Loucy (cell line): Measurements from ENCODE around the gene ZNF597.

Source experiments
- H2AFZ ChIP-seq: fragments of 200-600 bp; sonication (generic); 2 replicates; pipeline ENCODE4 v1.6.0; 2016; ENCODE audit warnings: antibody characterized with exemption, mild to moderate bottlenecking, low read length, moderate library complexity
- H3F3A ChIP-seq: fragments of 200-600 bp; 2 replicates; pipeline ENCODE4 v1.6.0; 2016; ENCODE audit warnings: antibody characterized with exemption, low read depth, mild to moderate bottlenecking
- H3K27me3 ChIP-seq: fragments of 200-600 bp; sonication (generic); 2 replicates; pipeline ENCODE4 v1.6.1; 2014; ENCODE audit warnings: low read length, mild to moderate bottlenecking; ENCODE audit not compliant: insufficient read depth, poor library complexity, severe bottlenecking
- H3K36me3 ChIP-seq: fragments of 200-600 bp; sonication (generic); 2 replicates; pipeline ENCODE4 v1.6.1; 2016; ENCODE audit warnings: low read length; ENCODE audit not compliant: insufficient read depth
- H3K4me1 ChIP-seq: fragments of 200-600 bp; sonication (generic); 2 replicates; pipeline ENCODE4 v1.5.1; 2014; ENCODE audit warnings: low read length, mild to moderate bottlenecking; ENCODE audit not compliant: insufficient read depth, poor library complexity, severe bottlenecking
- H3K4me2 ChIP-seq: fragments of 200-600 bp; sonication (generic); 2 replicates; pipeline ENCODE4 v1.6.0; 2014; ENCODE audit warnings: antibody characterized with exemption, low read length, low read depth, mild to moderate bottlenecking; ENCODE audit not compliant: poor library complexity, severe bottlenecking
- H3K4me3 ChIP-seq: fragments of 200-600 bp; sonication (generic); 2 replicates; pipeline ENCODE4 v1.5.1; 2014; ENCODE audit warnings: low read length, mild to moderate bottlenecking, mixed read lengths; ENCODE audit not compliant: poor library complexity, severe bottlenecking
- H3K79me2 ChIP-seq: fragments of 200-600 bp; sonication (generic); 2 replicates; pipeline ENCODE4 v1.6.1; 2014; ENCODE audit warnings: low read length; ENCODE audit not compliant: insufficient read depth
- H3K9ac ChIP-seq: fragments of 200-600 bp; sonication (generic); 2 replicates; pipeline ENCODE4 v1.6.0; 2014; ENCODE audit warnings: mild to moderate bottlenecking, low read depth, low read length, moderate library complexity; ENCODE audit not compliant: poor library complexity, severe bottlenecking
- H3K9me2 ChIP-seq: fragments of 200-600 bp; sonication (generic); replicated peaks from 2 replicates; pipeline ENCODE4 v1.6.1; 2016; ENCODE audit warnings: low read depth, low read length, mixed read lengths
- H3K9me3 ChIP-seq: fragments of 200-600 bp; sonication (generic); 2 replicates; pipeline ENCODE4 v1.6.1; 2014; ENCODE audit warnings: mild to moderate bottlenecking, antibody characterized with exemption, low read length, low read depth; ENCODE audit not compliant: insufficient read depth
- H4K20me1 ChIP-seq: fragments of 200-600 bp; sonication (generic); 2 replicates; pipeline ENCODE4 v1.6.0; 2014; ENCODE audit warnings: antibody characterized with exemption, low read length, mild to moderate bottlenecking; ENCODE audit not compliant: insufficient read depth, poor library complexity, severe bottlenecking
- CTCF ChIP-seq: fragments of 200-600 bp; sonication (generic); conservative IDR thresholded peaks from 2 replicates; pipeline ENCODE4 v1.5.1; 2014; ENCODE audit warnings: mild to moderate bottlenecking, antibody characterized with exemption, low read length
- EZH2phosphoT487 ChIP-seq: fragments of 200-600 bp; IDR thresholded peaks from 2 replicates; pipeline ENCODE4 v1.6.1; 2018; ENCODE audit warnings: antibody characterized with exemption, mild to moderate bottlenecking, moderate library complexity, borderline replicate concordance

Gene ZNF597

GRCh38 chr16:3482659-3483241 lies 39.4 kb upstream of the ZNF597 start:
- no peaks in the 10 kb centered on the region for H3K27me3 ChIP-seq
- no peak for TF ChIP-seq EZH2phosphoT487
- TF ChIP-seq CTCF = no peak
- no peaks in the 10 kb centered on the region for H3K79me2 ChIP-seq
- H3K9ac ChIP-seq = no peak overlapping the region
- no peak overlapping the region for H3K4me2 ChIP-seq
- no peaks in the 10 kb centered on the region for H3K4me1 ChIP-seq
- no peaks in the 10 kb centered on the region for H4K20me1 ChIP-seq
- no peaks in the 10 kb centered on the region for H3K9me3 ChIP-seq
- H3F3A ChIP-seq = no peaks in the 10 kb centered on the region
- no peaks in the 10 kb centered on the region for H3K9me2 ChIP-seq
- peaks cover 41% of the 10 kb centered on the region; the same call in 1 of the 2 replicates for H3K36me3 ChIP-seq
- no peak overlapping the region for H3K4me3 ChIP-seq
- H2AFZ ChIP-seq = no peak overlapping the region

GRCh38 chr16:3481696-3482658 lies 38.7 kb upstream of the ZNF597 start:
- Histone ChIP-seq H2AFZ (no peak overlapping the region), H3K79me2 (no peaks in the 10 kb centered on the region)
- TF ChIP-seq EZH2phosphoT487 = no peak
- no peak for TF ChIP-seq CTCF

GRCh38 chr16:3480901-3481695 lies 37.8 kb upstream of the ZNF597 start:
- TF ChIP-seq CTCF (no peak), EZH2phosphoT487 (no peak)

More at GRCh38 chr16:3481696-3482658, 38.7 kb upstream of the ZNF597 start:
- Histone ChIP-seq H3K36me3 (peaks cover 41% of the 10 kb centered on the region; the same call in 1 of the 2 replicates), H3K9me2 (no peaks in the 10 kb centered on the region), H3K9ac (no peak overlapping the region), H3K4me3 (no peak overlapping the region), H3K4me2 (no peak overlapping the region), H3F3A (no peaks in the 10 kb centered on the region), H3K4me1 (no peaks in the 10 kb centered on the region), H3K9me3 (no peaks in the 10 kb centered on the region), H3K27me3 (no peaks in the 10 kb centered on the region), H4K20me1 (no peaks in the 10 kb centered on the region)

More at GRCh38 chr16:3480901-3481695, 37.8 kb upstream of the ZNF597 start:
- Histone ChIP-seq H2AFZ (no peak overlapping the region), H3K79me2 (no peaks in the 10 kb centered on the region), H3K9ac (no peak overlapping the region), H3K9me2 (no peaks in the 10 kb centered on the region), H3K4me2 (no peak overlapping the region), H3K27me3 (no peaks in the 10 kb centered on the region), H3K9me3 (no peaks in the 10 kb centered on the region), H3K4me3 (no peak overlapping the region), H4K20me1 (no peaks in the 10 kb centered on the region), H3K4me1 (no peaks in the 10 kb centered on the region), H3F3A (no peaks in the 10 kb centered on the region), H3K36me3 (peaks cover 41% of the 10 kb centered on the region; the same call in 1 of the 2 replicates)
